ENCODE measurements around the gene RAX2. TPM values are rescaled to one million over a fixed set of nuclear protein-coding genes. Genes with fewer than 3 reads are reported as not detected.

The RAX2 gene
- total and polyA plus RNA-seq, 10 of the 15 experiments (the other 5 are each of a cell fraction or from before 2014, with no cell fraction given): not detected

- TF ChIP-seq ZNF592 (IDR thresholded peaks at IDR 0.05) (no peak), MXI1 (IDR thresholded peaks at IDR 0.05; ENCODE audit: low read depth, low read length) (no peak)
These were observed 32.4 kb upstream of the RAX2 start (continued) for GRCh38 chr19:3804429-3804828.

GRCh38 chr19:3803986-3804385 is 32.0 kb upstream of the RAX2 start:
- H4K20me1 ChIP-seq (ENCODE audit: control insufficient read depth, insufficient read depth): no peaks in the 10 kb centered on the region
- H3K36me3 ChIP-seq (ENCODE audit: control insufficient read depth in 2 of 2, insufficient read depth in 2 of 2, low read length in 1 of 2): no peaks in the 10 kb centered on the region
- no peaks in the 10 kb centered on the region; the same call in 2 of the 3 replicates for H3K9me3 ChIP-seq (replicated peaks; ENCODE audit: control insufficient read depth, insufficient read depth, low read length)
- ATAC-seq: no peak
- no peak overlapping the region for H3K4me3 ChIP-seq
- no peak overlapping the region for H3K9ac ChIP-seq (ENCODE audit: control insufficient read depth, insufficient read depth, low read length)
- WGBS (ENCODE audit: insufficient coverage, insufficient replicate concordance, low lambda C conversion rate, missing lambda C conversion rate): 65% methylated on average over 10 of the region's 10 CpGs
- ChIA-PET SMC1A (ENCODE audit: uncharacterized antibody, unreplicated experiment) (no interaction called here), POLR2A (no interaction called here), RAD21 (ENCODE audit: unreplicated experiment) (no interaction called here), CTCF (interaction anchor here (1.5 kb wide), 1 partner anchor 8 kb away, joined by 3 read pairs; no protein-coding TSS in a partner anchor)
- no peak overlapping the region for H3K4me2 ChIP-seq (ENCODE audit: control insufficient read depth, insufficient read depth)
- no peaks in the 10 kb centered on the region for H3K79me2 ChIP-seq (ENCODE audit: control insufficient read depth, insufficient read depth, low read length)
- FAIRE-seq: no peak
- intact Hi-C loops (cut with micrococcal nuclease; ENCODE audit: unreplicated experiment): no loop called here
- peaks cover 2 to 4% of the 10 kb centered on the region in 2 experiments; a peak in 3 of 4 replicates for H3K27me3 ChIP-seq (replicated peaks in 1 of 2; ENCODE audit: control insufficient read depth in 2 of 2, insufficient read depth in 2 of 2, low read length in 1 of 2)
- H2AFZ ChIP-seq (ENCODE audit: control insufficient read depth, low read depth, low read length): no peak overlapping the region
- 0 out of 2 replicates have a peak, but pooled peaks cover 4% of the 10 kb centered on the region for H3K4me1 ChIP-seq (ENCODE audit: control insufficient read depth, insufficient read depth, low read length)
- BruUV-seq (replicated peaks): no TSS peak
- H3K27ac ChIP-seq (ENCODE audit: control insufficient read depth, insufficient read depth): no peak overlapping the region
- in situ Hi-C loops (cut with MboI): no loop called here
- no peak for DNase-seq (ENCODE audit: low read depth, low spot score)
- TF ChIP-seq HDAC6 (IDR thresholded peaks at IDR 0.05; ENCODE audit: unreplicated experiment): no peak
- TF ChIP-seq TBL1XR1 (IDR thresholded peaks at IDR 0.05; ENCODE audit: low read depth, low read length): no peak
- TF ChIP-seq ZNF217 (IDR thresholded peaks at IDR 0.05): no peak
- TF ChIP-seq MTA3 (IDR thresholded peaks at IDR 0.05; ENCODE audit: borderline replicate concordance, low read length): no peak
- no peak for TF ChIP-seq PML (IDR thresholded peaks at IDR 0.05; ENCODE audit: low read length)
- TF ChIP-seq IKZF2 (IDR thresholded peaks at IDR 0.05): no peak
- TF ChIP-seq BRCA1 (IDR thresholded peaks at IDR 0.05; ENCODE audit: low read depth, low read length): no peak
- no peak for TF ChIP-seq ASH2L (IDR thresholded peaks at IDR 0.05; ENCODE audit: borderline replicate concordance, low read depth)
- TF ChIP-seq MTA2 (IDR thresholded peaks at IDR 0.05; ENCODE audit: low read depth): no peak
- TF ChIP-seq CHD4 (IDR thresholded peaks at IDR 0.05): no peak
- no peak for TF ChIP-seq USF2 (IDR thresholded peaks at IDR 0.05; ENCODE audit: borderline replicate concordance, low read depth, low read length)
